Upper lobe of right lung (tissue), 1 donor: ENCODE measurements around the gene PYDC1. TPM values are rescaled to one million over a fixed set of nuclear protein-coding genes. Genes with fewer than 3 reads are reported as not detected.

Experiments used
- ATAC-seq: fragments of 200-7000 bp; cut with Tn5 transposase; one replicate; pipeline ENCODE4 v1.9.1; 2020; ENCODE audit warnings: mild to moderate bottlenecking, moderate library complexity
- DNase-seq: peaks from one replicate; pipeline ENCODE4 v3.0.0-alpha.2; 2020
- H3K27ac ChIP-seq: fragments of 200-600 bp; one replicate; pipeline ENCODE4 v1.8.0; 2022
- H3K27me3 ChIP-seq: fragments of 200-600 bp; one replicate; pipeline ENCODE4 v1.8.0; 2022; ENCODE audit warnings: mild to moderate bottlenecking
- H3K36me3 ChIP-seq: fragments of 200-600 bp; one replicate; pipeline ENCODE4 v1.8.0; 2022
- H3K4me1 ChIP-seq: fragments of 200-600 bp; one replicate; pipeline ENCODE4 v1.8.0; 2022
- H3K4me3 ChIP-seq: fragments of 200-600 bp; one replicate; pipeline ENCODE4 v1.8.0; 2022; ENCODE audit warnings: mild to moderate bottlenecking
- H3K9me3 ChIP-seq: fragments of 200-600 bp; one replicate; pipeline ENCODE4 v1.8.0; 2022
- intact Hi-C: fragments of 100-400 bp; cut with DNase I; formaldehyde crosslinking; loops from one replicate; pipeline ENCODE4 v1.11.0; 2022
- total RNA-seq: library from RNA; stranded (reverse); fragmentation: NEBNext Ultra II Directional; extraction: Animal tissue kit (Norgen Biotek cat#: 25700); gene quantifications from one replicate; pipeline ENCODE4 v1.2.1, GENCODE V29; 2021
- TF ChIP-seq, protein P1 (sequence below): fragments of 200-600 bp; IDR thresholded peaks from one replicate; pipeline ENCODE4 v1.8.0; 2022; ENCODE audit warnings: antibody characterized with exemption
- donor health status: DM: no; HTN: yes; CAD: no; lungs with severe emphysema.

PYDC1 gene
- total RNA-seq, 1 donor from 2014 or later = not detected

DNA sequence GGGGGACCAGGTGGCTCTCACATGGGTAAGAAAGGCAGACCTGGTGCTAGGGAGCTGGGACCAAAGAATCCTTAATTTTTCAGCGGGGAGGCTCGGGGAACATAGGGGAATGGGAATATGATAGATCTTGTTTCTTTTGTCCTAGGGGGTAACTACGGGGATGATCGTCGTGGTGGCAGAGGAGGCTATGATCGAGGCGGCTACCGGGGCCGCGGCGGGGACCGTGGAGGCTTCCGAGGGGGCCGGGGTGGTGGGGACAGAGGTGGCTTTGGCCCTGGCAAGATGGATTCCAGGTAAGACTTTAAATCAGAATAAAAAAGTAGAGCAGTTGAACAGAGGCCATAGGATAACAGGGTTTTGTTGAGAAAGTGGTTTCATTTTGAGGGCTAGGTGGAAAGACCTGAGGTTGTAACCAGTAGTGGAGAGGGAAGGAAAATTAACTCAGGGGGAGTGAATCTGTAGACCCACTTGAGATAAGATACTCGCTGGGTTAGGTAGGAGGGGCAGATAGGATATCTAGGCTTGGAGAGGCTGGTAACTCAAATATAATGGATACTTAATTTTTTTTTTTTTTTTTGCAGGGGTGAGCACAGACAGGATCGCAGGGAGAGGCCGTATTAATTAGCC lies 26.0 kb downstream of the PYDC1 start:
- H3K4me3 ChIP-seq = no peak overlapping the region

DNA sequence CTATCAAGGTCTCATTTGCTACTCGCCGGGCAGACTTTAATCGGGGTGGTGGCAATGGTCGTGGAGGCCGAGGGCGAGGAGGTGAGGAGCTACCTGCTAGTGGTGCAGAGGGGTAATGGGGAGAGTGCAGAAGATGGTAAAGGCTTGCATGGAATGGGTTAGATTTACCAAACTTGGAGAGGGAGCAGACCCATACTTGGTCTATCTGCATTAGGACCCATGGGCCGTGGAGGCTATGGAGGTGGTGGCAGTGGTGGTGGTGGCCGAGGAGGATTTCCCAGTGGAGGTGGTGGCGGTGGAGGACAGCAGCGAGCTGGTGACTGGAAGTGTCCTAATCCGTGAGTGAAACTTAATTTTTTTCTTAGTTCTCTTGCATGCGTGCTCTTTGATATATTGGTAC lies 26.9 kb downstream of the PYDC1 start:
- Histone ChIP-seq H3K4me1 (no peaks in the 10 kb centered on the region), H3K4me3 (no peak overlapping the region), H3K27me3 (no peaks in the 10 kb centered on the region), H3K27ac (no peak overlapping the region), H3K9me3 (no peaks in the 10 kb centered on the region), H3K36me3 (peaks cover 99% of the 10 kb centered on the region)
- TF ChIP-seq, protein P1, sequence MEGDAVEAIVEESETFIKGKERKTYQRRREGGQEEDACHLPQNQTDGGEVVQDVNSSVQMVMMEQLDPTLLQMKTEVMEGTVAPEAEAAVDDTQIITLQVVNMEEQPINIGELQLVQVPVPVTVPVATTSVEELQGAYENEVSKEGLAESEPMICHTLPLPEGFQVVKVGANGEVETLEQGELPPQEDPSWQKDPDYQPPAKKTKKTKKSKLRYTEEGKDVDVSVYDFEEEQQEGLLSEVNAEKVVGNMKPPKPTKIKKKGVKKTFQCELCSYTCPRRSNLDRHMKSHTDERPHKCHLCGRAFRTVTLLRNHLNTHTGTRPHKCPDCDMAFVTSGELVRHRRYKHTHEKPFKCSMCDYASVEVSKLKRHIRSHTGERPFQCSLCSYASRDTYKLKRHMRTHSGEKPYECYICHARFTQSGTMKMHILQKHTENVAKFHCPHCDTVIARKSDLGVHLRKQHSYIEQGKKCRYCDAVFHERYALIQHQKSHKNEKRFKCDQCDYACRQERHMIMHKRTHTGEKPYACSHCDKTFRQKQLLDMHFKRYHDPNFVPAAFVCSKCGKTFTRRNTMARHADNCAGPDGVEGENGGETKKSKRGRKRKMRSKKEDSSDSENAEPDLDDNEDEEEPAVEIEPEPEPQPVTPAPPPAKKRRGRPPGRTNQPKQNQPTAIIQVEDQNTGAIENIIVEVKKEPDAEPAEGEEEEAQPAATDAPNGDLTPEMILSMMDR = no peak
- intact Hi-C loops = no loop called here
- no peak for ATAC-seq
- DNase-seq = no peak

More for the DNA sequence above, 26.0 kb downstream of the PYDC1 start:
- no peak for DNase-seq
- no peak overlapping the region for H3K27ac ChIP-seq
- peaks cover 99% of the 10 kb centered on the region for H3K36me3 ChIP-seq
- H3K27me3 ChIP-seq = no peaks in the 10 kb centered on the region
- H3K4me1 ChIP-seq = no peaks in the 10 kb centered on the region
- H3K9me3 ChIP-seq = no peaks in the 10 kb centered on the region
- ATAC-seq = no peak
- intact Hi-C loops = no loop called here
- TF ChIP-seq, protein P1 = no peak

DNA sequence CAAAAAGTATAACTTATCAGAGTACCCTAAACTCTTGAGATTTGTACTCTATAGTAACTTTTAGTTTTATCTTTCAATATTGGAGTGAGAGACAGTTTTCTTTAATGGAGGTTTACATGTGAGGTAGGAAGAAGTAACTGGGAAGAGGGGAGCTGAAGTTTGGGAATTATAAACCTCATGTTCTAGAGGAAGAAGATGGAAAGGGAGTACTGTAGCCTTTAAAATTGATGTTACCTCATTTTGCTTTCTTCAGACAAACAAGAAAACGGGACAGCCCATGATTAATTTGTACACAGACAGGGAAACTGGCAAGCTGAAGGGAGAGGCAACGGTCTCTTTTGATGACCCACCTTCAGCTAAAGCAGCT lies 27.5 kb downstream of the PYDC1 start:
- H3K27me3 ChIP-seq = no peaks in the 10 kb centered on the region
- H3K36me3 ChIP-seq = peaks cover 99% of the 10 kb centered on the region
- ATAC-seq = no peak
- no peak overlapping the region for H3K4me3 ChIP-seq
- DNase-seq = no peak
- H3K9me3 ChIP-seq = no peaks in the 10 kb centered on the region
- no peak overlapping the region for H3K27ac ChIP-seq
- no peaks in the 10 kb centered on the region for H3K4me1 ChIP-seq
- TF ChIP-seq, protein P1 = no peak
- intact Hi-C loops = no loop called here

DNA sequence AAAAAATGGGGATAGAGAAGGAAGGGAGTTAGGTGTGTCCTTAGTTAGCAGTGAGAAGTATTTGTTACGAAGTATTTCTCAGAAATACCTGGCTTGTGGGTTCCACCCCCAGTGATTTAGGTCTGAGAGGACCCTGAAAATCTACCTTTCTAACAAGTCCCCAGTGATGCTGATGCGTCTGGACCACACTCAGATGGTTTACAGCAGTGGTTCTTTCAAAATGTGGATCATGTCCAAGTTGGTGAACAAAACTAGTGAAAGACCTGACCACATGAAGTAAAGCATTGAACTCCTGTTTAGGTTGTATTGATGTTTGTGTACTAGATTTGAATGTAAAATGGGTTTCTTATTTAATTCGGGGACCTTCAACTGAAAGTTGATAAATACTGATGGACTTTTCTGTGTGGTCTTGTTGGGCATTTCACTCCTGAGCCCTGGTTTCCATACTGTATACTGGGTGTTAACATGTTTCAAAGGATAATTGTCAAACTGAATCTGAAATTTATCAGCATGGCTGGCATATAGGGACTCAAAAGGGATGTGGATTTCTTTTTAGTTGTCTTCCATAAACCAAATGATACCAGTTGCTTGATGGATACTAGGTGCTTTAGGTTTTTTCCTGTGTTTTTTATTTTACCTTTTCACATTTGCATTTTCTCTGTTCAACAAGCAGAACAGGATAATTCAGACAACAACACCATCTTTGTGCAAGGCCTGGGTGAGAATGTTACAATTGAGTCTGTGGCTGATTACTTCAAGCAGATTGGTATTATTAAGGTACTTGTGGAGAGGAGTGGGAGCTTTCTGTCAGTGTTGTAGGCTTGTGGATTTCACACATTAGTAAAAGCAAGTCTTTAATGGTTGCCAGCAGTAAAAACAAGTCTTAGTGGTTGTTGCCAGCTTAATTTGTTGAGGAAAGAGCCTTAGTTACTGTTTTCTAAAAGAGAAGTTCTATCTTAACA lies 28.2 kb downstream of the PYDC1 start:
- Histone ChIP-seq H3K4me3 (no peak overlapping the region), H3K36me3 (peaks cover 99% of the 10 kb centered on the region), H3K4me1 (no peaks in the 10 kb centered on the region), H3K27ac (no peak overlapping the region), H3K9me3 (no peaks in the 10 kb centered on the region), H3K27me3 (no peaks in the 10 kb centered on the region)
- DNase-seq = no peak
- TF ChIP-seq, protein P1 = no peak
- ATAC-seq = no peak
- intact Hi-C loops = no loop called here

DNA sequence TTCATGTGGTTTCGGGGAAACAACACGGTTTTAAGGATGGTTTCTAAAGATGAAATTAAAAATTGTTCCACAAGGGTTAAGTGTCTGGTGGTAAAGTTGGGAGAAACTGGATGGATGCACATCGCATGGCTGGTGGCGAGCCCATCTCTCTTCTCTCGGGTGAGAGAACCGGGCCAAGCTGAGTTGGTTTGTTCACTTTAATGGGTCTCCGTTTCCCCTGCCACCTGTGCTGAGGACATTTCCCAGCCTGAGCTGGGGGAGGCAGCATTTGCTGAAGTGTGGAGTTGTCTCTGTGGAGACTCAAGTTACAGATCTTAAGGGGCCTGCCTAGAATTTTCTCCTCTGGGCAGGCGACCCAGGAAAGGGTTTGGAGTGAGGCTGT lies 29.1 kb downstream of the PYDC1 start:
- Histone ChIP-seq H3K27ac (no peak overlapping the region), H3K4me3 (no peak overlapping the region), H3K27me3 (no peaks in the 10 kb centered on the region), H3K9me3 (no peaks in the 10 kb centered on the region), H3K4me1 (peaks cover 6% of the 10 kb centered on the region), H3K36me3 (peaks cover 100% of the 10 kb centered on the region)
- DNase-seq (no peak), ATAC-seq (no peak)
- intact Hi-C loops = no loop called here
- TF ChIP-seq, protein P1 = no peak
